Amniotic stem cell (primary cell): ENCODE measurements around the gene THRA.
A peak's percentile ranks its signal among the peaks of the same experiment; 100 is the strongest.

Source experiments
- DNase-seq: peaks from one replicate; lab custom pipeline; 2025; lab: John Stamatoyannopoulos, UW

The THRA gene

GRCh38 chr17:40084477-40084876, 21.7 kb downstream of the THRA start:
- no peak for DNase-seq

GRCh38 chr17:40086150-40087044, 23.6 kb downstream of the THRA start:
- DNase-seq: no peak

GRCh38 chr17:40087049-40087794, 24.5 kb downstream of the THRA start:
- no peak for DNase-seq

- no peak for DNase-seq
Observed at GRCh38 chr17:40087903-40088718, 25.3 kb downstream of the THRA start.

- no peak for DNase-seq
Observed at GRCh38 chr17:40089077-40089895, 26.5 kb downstream of the THRA start.

GRCh38 chr17:40090237-40091119, 27.7 kb downstream of the THRA start:
- no peak for DNase-seq

- DNase-seq: no peak
Observed at GRCh38 chr17:40091691-40092397, 29.1 kb downstream of the THRA start.

GRCh38 chr17:40092581-40092980, 29.8 kb downstream of the THRA start:
- no peak for DNase-seq

- no peak for DNase-seq
Observed at GRCh38 chr17:40093005-40093579, 30.3 kb downstream of the THRA start.

GRCh38 chr17:40093580-40094201, 30.9 kb downstream of the THRA start:
- no peak for DNase-seq

GRCh38 chr17:40094874-40095273, 32.1 kb downstream of the THRA start:
- DNase-seq: no peak

- DNase-seq: no peak
Observed at GRCh38 chr17:40095351-40095943, 32.7 kb downstream of the THRA start.

- no peak for DNase-seq
Observed at GRCh38 chr17:40095944-40096791, 33.4 kb downstream of the THRA start.

- DNase-seq: no peak
Observed at GRCh38 chr17:40097087-40097486, 34.3 kb downstream of the THRA start.

- no peak for DNase-seq
Observed at GRCh38 chr17:40097931-40098845, 35.4 kb downstream of the THRA start.

- peak; percentile 97 for DNase-seq
Observed at GRCh38 chr17:40098846-40099618, 36.3 kb downstream of the THRA start.
